Ovary (tissue), 9 donors: Measurements from ENCODE around the gene FAM53B. TPM values are rescaled to one million over a fixed set of nuclear protein-coding genes. Genes with fewer than 3 reads are reported as not detected.

Experiments used
- DNase-seq, 5 donors: peaks; one replicate each; pipeline ENCODE4 v3.0.0-alpha.2; 2019 to 2020
- H3K27ac ChIP-seq, 2 donors: fragments of 200-600 bp; one replicate each; pipeline versions ENCODE4 v1.5.1 to v1.8.0; 2019 to 2022
- H3K27me3 ChIP-seq: fragments of 200-600 bp; one replicate; pipeline ENCODE4 v1.8.0; 2022
- H3K36me3 ChIP-seq: fragments of 200-600 bp; sonication (generic); one replicate; pipeline ENCODE4 v1.5.1; 2019
- H3K4me1 ChIP-seq: one replicate; pipeline ENCODE4 v1.8.1; 2013; ENCODE audit warnings: mild to moderate bottlenecking, moderate library complexity; ENCODE audit not compliant: insufficient read depth
- H3K4me3 ChIP-seq: fragments of 200-600 bp; sonication (generic); one replicate; pipeline ENCODE4 v1.5.1; 2017
- H3K9me3 ChIP-seq, 2 donors: fragments of 200-600 bp in 1 of 2; sonication (generic) in 1 of 2; one replicate each; pipeline versions ENCODE4 v1.5.1 to v1.8.1; 2013 to 2019; ENCODE audit warnings: mild to moderate bottlenecking in 1 of 2, moderate library complexity in 1 of 2
- CTCF ChIP-seq, 3 donors: fragments of 450-650 bp in 2 of 3; fragments of 200-600 bp in 1 of 3; IDR thresholded peaks; one replicate each; pipeline versions ENCODE4 v1.5.1 to v1.8.0; 2016 to 2022; ENCODE audit warnings: antibody characterized with exemption in 3 of 3, mild to moderate bottlenecking in 1 of 3
- EP300 ChIP-seq: sonication (generic); formaldehyde crosslinking; IDR thresholded peaks from one replicate; pipeline ENCODE4 v1.6.1; 2017; ENCODE audit warnings: antibody characterized with exemption
- POLR2A ChIP-seq: fragments of 450-650 bp; IDR thresholded peaks from one replicate; pipeline ENCODE4 v1.6.1; 2017; ENCODE audit warnings: antibody characterized with exemption, mild to moderate bottlenecking, moderate library complexity
- WGBS, 3 donors: extraction: QIAGEN DNeasy Blood & Tissue Kit in 1 of 3; methylation state at CpG; one replicate each; pipeline versions ENCODE4 v1.1.5 to v1.1.7; 2013 to 2017; 5-methylcytosine and 5-hydroxymethylcytosine counted together
- intact Hi-C, 4 donors: fragments of 100-400 bp; cut with DNase I; formaldehyde crosslinking; loops; one replicate each; pipeline versions ENCODE4 v1.11.0 to v1.15.1; 2022 to 2023
- polyA plus RNA-seq, 2 donors: library from polyadenylated mRNA; stranded (reverse); fragments of 200-250 nt in 1 of 2; fragments of 350-450 nt in 1 of 2; fragmentation: Illumina TruSeq in 1 of 2; extraction: RNeasy Lipid Tissue Mini Kit (QIAGEN cat#74804) in 1 of 2; gene quantifications; one replicate each; pipeline ENCODE4 v1.2.3, GENCODE V29; 2013 to 2014
- total RNA-seq, 7 donors: library from RNA; depleted of rRNA in 2 of 7; stranded (reverse); fragments of >200 nt in 2 of 7; fragmentation: NEBNext Ultra II Directional in 3 of 7; extraction: Animal tissue kit (Norgen Biotek cat#: 25700) in 3 of 7; gene quantifications; one replicate each; pipeline versions ENCODE4 v1.1.0 to v1.2.4, GENCODE V29; 2016 to 2023
- donor health status: DM: no; HTN: no; CAD: no; lungs with moderate emphysema.
- donor health status: DM: no; HTN: no; CAD: no.
- donor health status: Bipolar disorder and iron deficiency.
- donor health status: DM: yes; HTN: yes; CAD: no.
- donor health status: DM: no; HTN: no; CAD: no.
- donor health status: DM: yes; HTN: yes; CAD: no.

The FAM53B gene
- total and polyA plus RNA-seq, 9 donors: 9.7 to 77.6 (median 45.5) TPM

GRCh38 chr10:124694481-124695220 is 49.5 kb downstream of the FAM53B start:
- H3K36me3 ChIP-seq: no peaks in the 10 kb centered on the region
- H3K9me3 ChIP-seq: no peaks in the 10 kb centered on the region
- no peak overlapping the region for H3K4me3 ChIP-seq
- no peaks in the 10 kb centered on the region for H3K27me3 ChIP-seq
- no peak for DNase-seq
- intact Hi-C loops: no loop called here
- H3K4me1 ChIP-seq: peaks cover 21% of the 10 kb centered on the region
- TF ChIP-seq CTCF (IDR thresholded peaks at IDR 0.05) (no peak), POLR2A (no peak), EP300 (no peak)
- 92 to 94% (median 92%) methylated on average over 14 of the region's 14 CpGs for WGBS, 3 donors
- H3K27ac ChIP-seq: peak overlapping the region; percentile 38 to 39

GRCh38 chr10:124693801-124694416 is 50.3 kb downstream of the FAM53B start:
- WGBS, 3 donors: 47 to 55% (median 49%) methylated on average over 10 of the region's 10 CpGs

GRCh38 chr10:124693396-124693795 is 50.8 kb downstream of the FAM53B start:
- no peak overlapping the region for H3K4me3 ChIP-seq
- no peak for TF ChIP-seq CTCF (IDR thresholded peaks at IDR 0.05)
- no peak for TF ChIP-seq POLR2A
- no peak for TF ChIP-seq EP300
- peaks cover 14% of the 10 kb centered on the region for H3K4me1 ChIP-seq
- intact Hi-C loops: no loop called here
- 85 to 88% (median 87%) methylated on average over 13 of the region's 13 CpGs for WGBS, 3 donors
- H3K27me3 ChIP-seq: no peaks in the 10 kb centered on the region
- no peaks in the 10 kb centered on the region for H3K9me3 ChIP-seq
- DNase-seq: no peak
- no peaks in the 10 kb centered on the region for H3K36me3 ChIP-seq
- peak overlapping the region in 1 of 2 donors; percentile 39 for H3K27ac ChIP-seq

More at GRCh38 chr10:124693801-124694416, 50.3 kb downstream of the FAM53B start:
- Histone ChIP-seq H3K27me3 (no peaks in the 10 kb centered on the region), H3K36me3 (no peaks in the 10 kb centered on the region), H3K27ac (peak overlapping the region in 1 of 2 donors; percentile 39), H3K4me3 (no peak overlapping the region), H3K4me1 (peaks cover 16% of the 10 kb centered on the region), H3K9me3 (no peaks in the 10 kb centered on the region)
- intact Hi-C loops: no loop called here
- DNase-seq: peak in 1 of 5 donors; percentile 38
- TF ChIP-seq CTCF (IDR thresholded peaks at IDR 0.05) (no peak), POLR2A (no peak), EP300 (no peak)

- Histone ChIP-seq H3K9me3 (no peaks in the 10 kb centered on the region), H3K27ac (no peak overlapping the region), H3K27me3 (no peaks in the 10 kb centered on the region), H3K36me3 (no peaks in the 10 kb centered on the region), H3K4me3 (no peak overlapping the region), H3K4me1 (peaks cover 11% of the 10 kb centered on the region)
- intact Hi-C loops: no loop called here
- TF ChIP-seq POLR2A (no peak), CTCF (IDR thresholded peaks at IDR 0.05) (no peak), EP300 (no peak)
- DNase-seq: no peak
- WGBS, 3 donors: 92 to 98% (median 95%) methylated on average over 8 of the region's 8 CpGs
Observed at GRCh38 chr10:124692100-124692446, 52.1 kb downstream of the FAM53B start.
